Fibroblast of skin of left biceps (primary cell): ENCODE results near the gene VWA5B1.

Experiments
- DNase-seq, 2 experiments: peaks; one replicate each; pipeline ENCODE4 v3.0.0-alpha.2; 2013; ENCODE audit warnings: low read depth in 2 of 2

VWA5B1 gene

DNA sequence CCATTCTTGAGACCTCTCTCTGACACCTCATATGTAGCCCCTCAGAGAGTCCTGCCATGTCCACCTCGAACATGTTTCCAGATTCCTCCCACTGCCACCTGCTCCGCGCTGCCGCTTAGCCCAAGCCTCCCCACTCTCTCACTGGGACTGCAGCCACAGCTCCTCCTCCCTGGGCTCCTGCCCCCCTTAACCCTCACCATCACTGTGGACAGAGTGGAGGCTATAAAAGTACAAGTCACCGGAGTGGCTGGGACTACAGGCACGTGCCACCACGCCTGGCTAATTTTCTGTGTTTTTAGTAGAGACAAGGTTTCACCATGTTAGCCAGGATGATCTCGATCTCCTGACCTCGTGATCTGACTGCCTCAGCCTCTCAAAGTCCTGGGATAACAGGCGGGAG lies 77.0 kb downstream of the VWA5B1 start:
- no peak for DNase-seq

DNA sequence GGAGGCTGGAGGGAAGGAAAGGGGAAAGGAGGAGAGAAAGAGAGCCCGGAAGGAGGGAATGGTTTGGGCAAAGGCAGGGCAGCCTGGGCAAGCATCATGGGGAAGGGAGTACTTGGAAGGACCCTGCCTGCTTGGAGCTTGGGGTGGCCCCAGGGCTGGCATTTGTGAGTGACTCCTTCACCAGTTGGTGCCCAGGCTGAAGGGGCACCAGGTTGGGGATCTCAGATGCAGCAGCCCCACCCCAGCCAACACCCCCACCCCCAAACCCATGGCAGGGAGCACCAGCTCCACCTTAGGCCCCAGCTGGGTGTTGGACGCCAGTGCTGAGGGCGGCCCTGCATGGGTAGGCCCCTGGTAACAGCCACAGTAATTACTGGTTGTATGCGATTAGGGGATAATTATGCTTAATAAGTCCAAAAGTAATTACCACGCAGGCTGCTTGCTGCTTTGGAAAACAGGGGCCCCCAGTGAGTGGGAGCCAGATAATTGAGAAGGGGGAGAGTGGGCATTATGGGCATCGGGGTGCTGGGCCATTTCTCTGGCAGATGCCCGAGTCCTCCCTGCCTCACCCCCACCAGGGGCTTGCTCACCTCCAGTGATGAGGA lies 78.3 kb downstream of the VWA5B1 start:
- DNase-seq: no peak

DNA sequence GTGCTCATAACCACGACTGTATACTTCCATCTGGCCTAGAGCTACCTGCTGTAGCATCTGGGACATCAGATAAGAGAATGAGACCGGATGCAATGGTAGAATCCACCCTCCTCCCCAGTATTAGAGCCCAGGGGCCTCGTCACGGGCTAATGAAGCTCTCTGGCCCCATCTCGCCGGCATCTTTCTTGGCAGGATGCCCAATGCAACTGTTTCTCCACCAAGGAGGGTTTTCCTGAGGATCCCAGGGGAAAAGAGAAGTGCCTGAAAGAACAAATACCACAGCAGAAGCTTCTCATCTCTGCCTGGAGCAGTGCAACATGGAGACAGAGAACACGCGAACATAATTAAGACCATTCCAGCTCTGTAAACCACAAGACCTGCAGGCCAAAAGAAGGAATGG lies 80.0 kb downstream of the VWA5B1 start:
- peak; percentile 60 to 62 for DNase-seq

DNA sequence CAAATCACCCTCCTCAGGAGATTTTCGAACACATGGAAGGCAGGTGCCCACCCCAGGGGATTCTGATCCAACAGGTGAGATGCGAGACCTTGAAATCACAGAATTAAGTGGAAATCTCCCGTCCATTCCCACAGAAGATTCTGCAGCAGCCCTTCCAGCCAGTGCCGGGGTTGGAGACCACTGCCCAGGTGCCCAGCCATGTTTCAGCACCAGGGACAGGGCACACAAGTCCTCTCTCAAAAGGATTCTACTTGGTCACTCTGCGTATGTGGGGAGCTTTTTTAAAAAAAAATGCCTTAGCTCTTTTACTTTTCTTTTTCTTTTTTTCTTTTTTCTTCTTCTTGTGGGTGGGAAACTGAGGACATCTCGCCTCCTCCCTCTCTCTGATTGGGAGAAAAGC lies 80.7 kb downstream of the VWA5B1 start:
- no peak for DNase-seq

DNA sequence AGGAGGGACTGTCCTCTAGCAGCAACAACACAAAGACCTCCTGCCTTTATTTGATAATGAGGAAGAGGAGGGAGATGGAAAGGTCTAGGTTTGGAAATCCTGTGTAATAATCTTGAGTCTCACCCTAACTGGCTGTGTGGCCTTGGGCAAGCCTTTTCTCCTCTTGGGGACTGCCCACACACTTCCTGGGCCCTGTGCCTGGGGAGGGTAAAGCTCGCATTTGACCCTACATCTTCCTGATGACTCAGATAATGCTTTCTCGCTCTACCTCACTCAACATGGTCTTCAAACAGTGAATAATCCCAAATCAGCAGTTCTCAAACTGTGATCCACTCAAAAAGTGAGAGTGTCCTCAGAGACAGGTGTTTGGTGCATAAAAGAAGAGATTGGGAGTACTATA lies 81.2 kb downstream of the VWA5B1 start:
- DNase-seq: no peak

DNA sequence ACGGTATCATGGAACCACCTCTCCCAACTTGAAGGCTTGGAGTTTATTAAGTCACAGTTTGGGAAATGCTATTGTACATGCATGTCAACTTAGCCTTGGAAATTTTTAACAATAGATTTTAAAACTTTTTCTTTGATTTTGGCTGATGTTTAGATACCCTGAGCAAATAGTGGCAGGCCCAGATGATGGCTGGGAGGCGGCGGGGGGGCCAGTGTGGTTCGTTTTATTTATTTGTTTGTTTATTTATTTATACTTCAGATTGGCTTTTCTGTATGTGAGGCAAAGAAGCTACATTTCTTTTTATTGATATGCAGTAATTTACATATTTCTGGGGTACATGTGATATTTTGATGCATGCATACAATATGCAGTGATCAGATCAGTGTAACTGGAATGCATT lies 82.0 kb downstream of the VWA5B1 start:
- no peak for DNase-seq

DNA sequence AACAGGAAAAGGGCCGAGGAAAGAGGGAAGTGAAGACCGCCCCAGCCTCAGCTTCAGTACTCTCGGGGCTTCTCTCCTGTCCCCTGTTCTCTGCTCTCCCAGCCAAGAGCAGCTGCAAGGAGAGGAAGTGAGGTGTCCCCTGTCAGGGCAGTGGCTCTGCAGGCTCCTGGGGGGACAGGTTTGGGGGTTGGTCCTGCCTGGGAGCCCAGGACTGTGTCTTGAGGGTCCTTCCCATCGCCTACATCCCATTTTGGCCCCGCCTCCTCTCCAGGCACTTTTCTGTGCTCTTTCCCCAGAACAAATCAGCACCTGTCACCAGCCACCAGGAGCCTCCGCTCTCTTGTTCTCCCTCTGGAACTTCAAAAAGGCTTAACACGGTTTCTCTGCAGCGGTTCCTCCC lies 82.6 kb downstream of the VWA5B1 start:
- no peak for DNase-seq

DNA sequence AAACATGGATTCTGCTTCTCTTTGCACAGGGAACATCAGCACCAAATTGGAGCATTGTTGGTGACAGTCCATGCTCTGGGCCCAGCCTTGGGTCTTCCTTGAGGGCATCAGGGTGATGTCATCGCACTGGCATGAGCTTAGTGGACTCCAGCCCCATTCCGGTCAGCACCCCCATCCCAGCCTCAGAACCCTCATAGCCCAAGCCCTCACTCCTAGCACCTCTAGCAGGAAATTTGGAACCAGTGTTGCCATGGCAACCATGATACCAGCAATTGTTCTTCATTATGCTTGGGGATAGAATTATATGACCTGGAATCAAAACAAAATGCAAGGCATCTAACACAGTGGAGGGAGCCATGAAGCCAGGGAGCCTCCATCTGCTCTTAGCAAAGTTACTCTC lies 83.1 kb downstream of the VWA5B1 start:
- DNase-seq: no peak

DNA sequence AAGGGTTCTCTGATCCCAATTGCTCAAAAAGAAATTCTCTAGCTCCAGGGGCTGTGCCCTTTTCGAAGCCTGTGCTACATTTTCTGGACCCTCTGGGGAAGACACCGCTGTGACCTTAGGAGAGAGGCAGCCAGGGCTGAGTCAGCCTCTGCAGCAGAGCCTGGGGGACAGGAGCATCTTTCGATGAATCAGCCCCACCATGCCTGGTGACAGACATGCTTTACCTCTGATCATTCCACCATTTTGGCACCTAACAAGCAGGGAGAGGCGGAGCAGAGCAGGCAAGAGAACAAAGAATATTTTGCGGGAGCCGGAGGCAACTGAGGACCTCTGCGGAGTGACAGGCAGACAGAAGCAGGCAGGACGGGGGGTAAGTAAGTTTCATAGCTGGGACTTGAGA lies 84.9 kb downstream of the VWA5B1 start:
- DNase-seq: no peak

DNA sequence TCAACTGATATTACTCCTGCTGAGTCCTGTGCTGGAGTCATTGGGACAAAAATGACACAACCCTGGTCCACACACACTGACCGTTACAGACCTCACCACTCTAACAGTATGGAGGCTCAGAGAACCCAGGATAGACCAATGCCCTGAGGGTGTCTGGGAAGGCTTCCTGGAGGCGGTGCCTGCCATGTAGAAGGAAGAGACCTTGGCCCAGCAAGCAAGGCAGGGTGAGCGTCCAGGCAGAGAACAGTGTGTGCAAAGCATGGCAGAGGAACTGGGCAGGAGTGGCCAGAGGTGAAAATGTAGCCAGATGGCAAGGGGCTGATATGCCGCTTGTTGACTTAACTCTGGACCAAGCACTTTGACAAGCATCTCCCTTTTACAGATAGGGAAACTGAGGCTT lies 85.5 kb downstream of the VWA5B1 start:
- DNase-seq: no peak

DNA sequence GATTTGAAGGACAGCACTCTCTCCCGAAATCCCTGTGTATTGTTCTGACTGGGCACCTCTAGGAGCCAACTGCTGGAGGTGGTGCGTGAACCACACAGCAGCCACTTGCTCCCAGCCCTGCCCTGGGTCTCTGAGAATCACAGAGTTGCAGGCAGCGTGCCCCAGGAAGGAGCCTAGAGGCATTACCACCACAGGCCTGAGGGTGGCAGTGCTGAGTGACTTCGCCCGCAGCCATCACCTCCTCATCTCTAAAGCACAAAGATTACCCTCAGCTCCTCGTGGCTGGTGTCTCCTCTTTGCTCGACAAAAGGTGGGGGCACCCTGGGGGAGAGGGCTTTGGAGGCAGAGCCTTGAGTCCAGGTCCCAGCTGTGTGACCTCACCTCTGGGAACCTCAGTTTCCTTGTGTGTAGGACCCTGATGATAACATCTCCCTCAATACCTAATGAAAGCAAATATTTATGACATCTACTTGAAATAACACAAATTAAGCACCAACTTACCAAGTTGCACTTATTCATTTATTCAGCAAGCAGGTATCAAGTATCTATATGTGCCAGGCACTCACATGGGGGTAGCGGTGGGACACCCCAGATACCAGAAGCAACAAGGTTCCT lies 86.3 kb downstream of the VWA5B1 start:
- no peak for DNase-seq

DNA sequence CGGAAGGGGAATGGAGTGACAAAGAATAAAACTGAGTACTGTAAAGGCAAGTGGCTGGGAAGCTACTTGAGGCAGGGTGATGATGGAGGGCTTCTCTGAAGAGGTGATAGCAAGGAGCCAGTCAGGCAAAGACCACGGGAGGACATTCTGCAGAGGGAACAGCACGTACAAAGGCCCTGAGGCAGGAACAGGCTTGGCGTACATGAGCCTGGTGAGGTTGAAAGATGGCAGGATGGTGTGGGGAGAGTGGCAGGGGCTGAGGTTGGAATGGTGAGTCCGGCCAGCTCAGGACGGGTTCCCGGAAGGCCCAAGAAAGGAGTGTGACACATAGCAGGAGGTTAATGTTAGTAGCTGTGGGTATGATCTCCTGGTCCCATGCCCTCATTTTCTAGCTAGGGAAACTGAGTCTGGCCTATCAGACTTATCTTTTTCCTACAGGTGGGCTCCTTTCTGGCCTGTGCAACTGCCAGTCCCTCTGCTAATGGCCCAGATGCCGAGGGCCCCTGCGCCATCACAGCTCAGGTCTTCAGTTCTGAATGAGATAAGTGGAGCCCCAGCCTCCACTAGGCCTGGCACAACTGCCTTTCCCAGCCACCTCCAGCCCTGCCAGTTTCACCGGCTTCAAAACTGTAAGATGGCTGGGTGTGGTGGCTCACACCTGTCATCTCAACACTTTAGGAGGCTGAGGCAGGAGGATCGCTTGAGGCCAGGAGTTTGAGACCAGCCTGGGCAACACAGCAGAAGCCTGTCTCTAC lies 87.0 kb downstream of the VWA5B1 start:
- DNase-seq: no peak

DNA sequence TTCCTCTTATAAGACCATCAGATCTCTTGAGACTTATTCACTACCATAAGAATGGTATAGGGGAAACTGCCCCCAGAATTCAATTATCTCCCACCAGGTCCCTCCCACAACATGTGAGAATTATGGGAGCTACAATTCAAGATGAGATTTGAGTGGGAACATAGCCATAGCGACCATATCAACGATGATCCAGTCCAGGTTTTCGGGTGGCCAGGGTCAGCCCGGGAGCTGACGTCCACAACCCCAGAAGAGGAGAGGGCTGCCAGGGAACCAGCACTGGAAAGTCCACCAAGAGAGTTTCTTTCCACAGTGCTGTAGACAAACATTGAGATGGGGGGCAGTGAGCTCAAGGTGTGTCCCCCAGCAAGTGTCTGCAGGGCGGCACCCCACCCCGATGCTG lies 88.4 kb downstream of the VWA5B1 start:
- no peak for DNase-seq

DNA sequence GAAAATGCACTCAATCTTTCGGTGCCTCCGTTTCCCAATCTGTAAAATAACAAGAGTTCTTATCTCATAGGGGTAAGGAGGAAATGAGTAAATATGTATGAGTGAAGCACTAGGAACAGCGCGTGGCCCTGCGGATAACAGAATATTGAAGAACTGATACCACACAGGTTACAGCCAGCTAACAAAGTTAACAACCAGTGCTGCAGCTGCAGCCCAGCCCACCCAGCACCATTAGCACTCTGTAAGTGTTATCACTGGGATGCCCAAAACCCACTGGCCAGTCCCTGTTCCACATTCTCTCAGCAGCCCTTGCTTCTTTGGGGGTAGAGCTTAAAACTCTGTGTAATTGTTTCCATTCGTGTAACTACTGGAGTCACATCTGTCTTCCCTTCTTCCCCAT lies 89.5 kb downstream of the VWA5B1 start:
- no peak for DNase-seq

DNA sequence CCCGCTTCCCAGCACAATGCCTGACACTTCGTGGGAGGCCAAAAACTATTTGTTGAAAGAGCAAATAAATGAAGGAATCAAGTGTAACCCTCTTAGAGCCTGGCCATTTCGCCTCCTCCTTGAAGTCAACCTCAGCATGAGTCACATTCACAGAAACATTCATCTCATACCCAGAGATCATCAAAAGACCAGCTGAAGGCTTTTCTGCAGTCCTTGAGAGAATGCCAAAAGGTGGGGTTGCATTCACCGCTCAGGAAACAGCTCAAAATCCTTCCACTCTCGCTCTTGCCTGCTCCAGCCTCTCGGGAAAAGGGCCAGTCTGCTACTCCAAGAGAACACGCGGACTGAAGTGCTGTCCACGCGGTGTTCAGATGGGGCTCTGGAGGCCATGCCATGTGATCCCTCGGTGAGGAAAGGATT lies 90.0 kb downstream of the VWA5B1 start:
- DNase-seq: peak; percentile 80 to 86

DNA sequence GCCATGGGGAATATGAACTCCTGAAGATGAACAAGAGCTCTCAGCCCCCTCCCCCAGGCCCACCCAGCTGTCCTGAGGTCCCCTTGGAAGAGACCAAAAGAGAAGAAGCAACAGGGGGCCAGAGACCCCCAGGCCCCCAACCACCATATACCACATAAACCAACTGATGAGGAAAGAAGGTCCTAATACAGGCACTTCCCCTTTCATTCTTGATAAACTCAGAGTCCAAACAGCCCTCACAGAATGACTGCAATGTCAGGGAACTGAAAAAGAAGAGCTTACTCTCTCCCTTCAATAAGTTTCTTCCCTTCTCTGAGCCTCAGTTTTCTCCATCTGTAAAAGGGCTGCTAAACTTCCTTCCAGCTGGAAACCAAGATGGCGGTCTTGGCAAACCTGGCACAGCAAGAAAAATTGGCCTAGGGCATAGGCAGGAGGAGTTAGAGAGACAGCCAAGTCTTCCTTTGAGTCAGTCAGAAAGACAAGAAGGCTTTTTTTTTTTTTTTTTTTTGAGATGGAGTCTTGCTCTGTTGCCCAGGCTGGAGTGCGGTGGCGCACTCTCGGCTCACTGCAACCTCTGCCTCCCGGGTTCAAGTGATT lies 90.5 kb downstream of the VWA5B1 start:
- no peak for DNase-seq

DNA sequence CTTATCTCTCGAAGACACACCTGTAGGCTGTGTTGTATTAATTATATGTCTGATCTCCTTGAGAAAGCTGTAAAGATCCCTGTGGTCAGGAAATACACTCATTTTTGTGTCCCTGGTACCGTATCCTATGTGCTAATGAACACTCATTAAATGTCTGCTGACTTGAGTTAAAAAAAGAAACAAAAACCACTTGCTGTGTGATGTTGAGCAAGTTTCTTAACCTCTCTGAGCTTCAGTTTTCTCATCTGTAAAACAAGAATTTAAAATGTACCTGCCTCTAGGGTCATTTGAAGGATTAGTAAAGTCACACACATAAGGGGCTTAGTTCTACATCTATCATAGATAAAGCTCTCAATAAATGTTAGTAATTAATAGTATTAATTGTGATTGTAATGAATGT lies 91.3 kb downstream of the VWA5B1 start:
- no peak for DNase-seq

DNA sequence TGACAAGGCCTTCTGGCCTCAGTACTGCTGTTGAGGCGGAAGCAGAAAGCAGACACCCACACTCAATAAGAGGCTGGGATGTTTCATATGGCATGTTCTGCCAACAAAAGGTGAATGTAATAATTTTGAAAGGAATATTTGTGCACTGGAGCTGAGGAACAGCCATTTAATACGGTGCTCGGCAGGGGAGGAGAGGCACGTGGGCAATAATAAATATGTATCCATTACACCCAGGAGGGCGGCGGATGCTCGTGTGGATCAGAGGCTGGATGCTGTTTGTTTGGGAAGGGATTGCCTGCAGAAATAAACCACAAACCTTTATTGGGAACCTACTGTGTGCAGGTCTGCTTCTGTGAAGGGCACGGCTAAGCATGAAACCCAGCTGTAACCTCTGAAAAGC lies 92.0 kb downstream of the VWA5B1 start:
- no peak for DNase-seq

DNA sequence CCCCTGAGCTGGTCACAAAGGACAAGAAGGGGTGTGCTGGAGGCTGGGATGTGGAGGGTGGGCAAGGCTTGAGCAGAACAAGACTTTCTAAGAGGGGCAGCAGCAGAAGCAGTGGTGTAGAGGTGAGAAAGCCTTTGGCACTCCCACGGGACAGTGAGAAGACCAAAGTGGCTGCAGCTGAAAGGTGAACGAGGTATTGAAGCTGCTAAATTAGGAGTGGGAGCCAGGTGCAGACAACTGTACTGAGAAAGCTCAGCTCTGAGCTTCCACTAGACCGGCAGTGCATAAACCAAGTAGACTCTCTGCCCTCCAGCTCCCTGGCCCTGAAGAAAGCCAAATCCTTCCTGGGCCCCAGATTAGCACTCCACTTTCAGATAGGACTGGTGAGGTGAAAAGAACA lies 93.0 kb downstream of the VWA5B1 start:
- no peak for DNase-seq

DNA sequence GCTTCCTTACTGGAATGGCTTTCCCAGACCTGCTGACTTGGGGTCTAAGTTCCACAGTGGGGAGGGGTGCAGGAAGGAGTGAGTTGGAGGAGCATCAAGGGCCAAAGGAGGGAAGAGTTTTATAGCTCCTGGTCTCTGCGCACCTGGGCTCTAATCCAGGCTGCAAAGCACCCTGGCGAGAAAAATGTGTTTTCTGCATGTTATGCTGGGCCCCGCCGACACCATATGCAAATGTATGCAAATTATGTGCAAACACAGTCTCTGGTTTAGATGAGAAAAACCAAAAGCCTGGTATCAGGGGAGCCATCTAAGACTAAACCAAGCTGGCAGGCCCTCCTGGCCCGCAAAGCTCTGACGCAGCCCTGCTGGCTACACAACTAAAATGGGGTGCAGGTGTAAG lies 95.0 kb downstream of the VWA5B1 start:
- no peak for DNase-seq

DNA sequence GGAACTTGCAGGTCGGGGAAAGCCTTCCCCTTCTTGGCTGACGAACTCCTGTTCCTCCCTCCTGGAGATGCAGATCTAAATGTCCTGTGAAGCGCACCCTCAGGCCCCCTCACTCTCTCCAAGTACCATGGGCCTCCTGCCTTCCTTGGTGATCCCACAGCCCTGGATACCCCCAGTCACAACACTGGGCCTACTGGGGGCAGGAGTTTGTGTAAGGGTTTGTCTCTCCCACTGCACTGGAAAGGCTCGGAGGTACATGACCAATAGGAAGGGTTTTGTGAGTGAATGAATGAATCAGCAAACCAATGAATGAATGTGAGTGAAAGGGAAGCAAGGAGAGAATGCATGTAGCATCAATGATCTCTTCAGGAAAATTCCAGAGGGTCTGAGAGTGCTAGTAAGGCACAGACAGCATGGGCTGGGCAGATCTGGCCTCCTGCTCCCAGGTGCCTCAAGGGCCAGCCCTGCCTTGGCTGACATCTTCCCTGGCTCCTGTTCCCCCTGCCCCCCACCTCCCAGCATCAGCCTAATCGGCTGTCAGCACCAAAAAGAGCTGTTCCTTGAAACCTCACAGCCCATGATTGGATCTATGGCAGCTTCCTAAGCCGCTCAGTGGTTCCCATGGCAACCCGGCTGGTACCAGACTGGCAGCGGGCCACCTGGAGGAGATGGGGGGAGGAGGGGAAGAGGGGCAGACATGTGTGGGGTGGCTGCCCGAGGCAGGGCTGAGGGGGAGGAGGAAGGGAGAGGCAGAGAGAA lies 95.8 kb downstream of the VWA5B1 start:
- no peak for DNase-seq

DNA sequence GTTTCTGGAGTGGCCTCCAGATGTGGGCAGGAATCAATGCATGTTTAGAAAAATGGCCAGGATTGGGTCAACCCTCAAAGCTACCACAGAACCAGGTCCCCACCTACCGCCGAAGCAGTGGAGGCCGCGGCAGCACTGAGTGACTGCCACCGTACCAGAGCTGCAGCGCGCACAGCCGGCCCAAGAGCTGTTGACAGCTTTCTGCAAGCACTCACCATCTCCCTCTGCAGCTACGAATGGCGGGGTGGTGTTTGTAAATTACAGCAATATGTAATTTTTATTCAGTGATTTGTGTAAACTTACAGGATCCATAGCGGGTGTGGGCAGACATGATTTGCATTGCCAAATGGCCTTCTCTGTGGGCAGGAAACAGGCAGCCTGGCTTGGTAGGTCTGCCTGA lies 98.9 kb downstream of the VWA5B1 start:
- DNase-seq: no peak
